Lower lobe of right lung (tissue), 2 donors: Measurements from ENCODE around the gene DBT. TPM values are rescaled to one million over a fixed set of nuclear protein-coding genes. Genes with fewer than 3 reads are reported as not detected.
"Not testable (repeated sequence)": the region's sequence is repeated elsewhere in the genome, so short reads cannot be mapped to it uniquely, and the experiment has no call there.

ENCODE experiments used
- ATAC-seq, 2 donors: fragments of 200-7000 bp; cut with Tn5 transposase; one replicate each; pipeline ENCODE4 v1.9.1; 2020 to 2022; ENCODE audit warnings: mild to moderate bottlenecking in 2 of 2, moderate library complexity in 2 of 2
- DNase-seq: peaks from one replicate; pipeline ENCODE4 v3.0.0-alpha.2; 2020
- H3K27ac ChIP-seq: fragments of 200-600 bp; one replicate; pipeline ENCODE4 v1.8.0; 2022
- H3K27me3 ChIP-seq: fragments of 200-600 bp; one replicate; pipeline ENCODE4 v1.8.0; 2022; ENCODE audit warnings: low read depth
- H3K36me3 ChIP-seq: fragments of 200-600 bp; one replicate; pipeline ENCODE4 v1.8.0; 2022; ENCODE audit warnings: mild to moderate bottlenecking
- H3K4me1 ChIP-seq: fragments of 200-600 bp; one replicate; pipeline ENCODE4 v1.8.0; 2022
- H3K4me3 ChIP-seq: fragments of 200-600 bp; one replicate; pipeline ENCODE4 v1.8.0; 2022; ENCODE audit warnings: mild to moderate bottlenecking
- H3K9me3 ChIP-seq: fragments of 200-600 bp; one replicate; pipeline ENCODE4 v1.8.0; 2022
- intact Hi-C: fragments of 100-400 bp; cut with DNase I; formaldehyde crosslinking; loops from one replicate; pipeline ENCODE4 v1.11.0; 2022
- total RNA-seq: library from RNA; stranded (reverse); fragmentation: NEBNext Ultra II Directional; extraction: Animal tissue kit (Norgen Biotek cat#: 25700); gene quantifications from one replicate; pipeline ENCODE4 v1.2.1, GENCODE V29; 2021
- TF ChIP-seq, protein P1 (sequence below): fragments of 200-600 bp; IDR thresholded peaks from one replicate; pipeline ENCODE4 v1.8.0; 2022; ENCODE audit warnings: antibody characterized with exemption, mild to moderate bottlenecking
- donor health status: DM: no; HTN: yes; CAD: no; lungs with severe emphysema.

Gene DBT
- total RNA-seq, 1 donor from 2014 or later, result 17.4 TPM

DNA sequence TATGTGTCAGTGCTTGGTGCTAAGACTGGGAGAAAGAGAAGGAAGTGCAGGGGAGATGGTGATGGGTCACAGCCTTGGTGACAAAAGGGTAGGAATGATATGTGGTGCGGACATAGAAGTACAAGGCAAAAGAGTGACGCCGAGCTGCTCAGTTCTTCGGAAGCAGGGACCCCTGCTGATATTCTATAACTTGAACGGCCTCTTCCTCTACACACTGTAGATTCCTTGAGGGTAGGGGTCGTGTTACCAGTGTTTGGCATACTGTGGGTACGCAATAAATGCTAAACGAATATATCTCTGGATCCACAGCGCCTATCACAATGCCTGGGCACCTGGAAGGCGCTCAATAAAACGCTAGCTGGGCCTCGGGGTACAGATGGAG, 488 bp downstream of the DBT start:
- TF ChIP-seq, protein P1, sequence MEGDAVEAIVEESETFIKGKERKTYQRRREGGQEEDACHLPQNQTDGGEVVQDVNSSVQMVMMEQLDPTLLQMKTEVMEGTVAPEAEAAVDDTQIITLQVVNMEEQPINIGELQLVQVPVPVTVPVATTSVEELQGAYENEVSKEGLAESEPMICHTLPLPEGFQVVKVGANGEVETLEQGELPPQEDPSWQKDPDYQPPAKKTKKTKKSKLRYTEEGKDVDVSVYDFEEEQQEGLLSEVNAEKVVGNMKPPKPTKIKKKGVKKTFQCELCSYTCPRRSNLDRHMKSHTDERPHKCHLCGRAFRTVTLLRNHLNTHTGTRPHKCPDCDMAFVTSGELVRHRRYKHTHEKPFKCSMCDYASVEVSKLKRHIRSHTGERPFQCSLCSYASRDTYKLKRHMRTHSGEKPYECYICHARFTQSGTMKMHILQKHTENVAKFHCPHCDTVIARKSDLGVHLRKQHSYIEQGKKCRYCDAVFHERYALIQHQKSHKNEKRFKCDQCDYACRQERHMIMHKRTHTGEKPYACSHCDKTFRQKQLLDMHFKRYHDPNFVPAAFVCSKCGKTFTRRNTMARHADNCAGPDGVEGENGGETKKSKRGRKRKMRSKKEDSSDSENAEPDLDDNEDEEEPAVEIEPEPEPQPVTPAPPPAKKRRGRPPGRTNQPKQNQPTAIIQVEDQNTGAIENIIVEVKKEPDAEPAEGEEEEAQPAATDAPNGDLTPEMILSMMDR, result no peak
- ATAC-seq, result peak; percentile 2 to 3

DNA sequence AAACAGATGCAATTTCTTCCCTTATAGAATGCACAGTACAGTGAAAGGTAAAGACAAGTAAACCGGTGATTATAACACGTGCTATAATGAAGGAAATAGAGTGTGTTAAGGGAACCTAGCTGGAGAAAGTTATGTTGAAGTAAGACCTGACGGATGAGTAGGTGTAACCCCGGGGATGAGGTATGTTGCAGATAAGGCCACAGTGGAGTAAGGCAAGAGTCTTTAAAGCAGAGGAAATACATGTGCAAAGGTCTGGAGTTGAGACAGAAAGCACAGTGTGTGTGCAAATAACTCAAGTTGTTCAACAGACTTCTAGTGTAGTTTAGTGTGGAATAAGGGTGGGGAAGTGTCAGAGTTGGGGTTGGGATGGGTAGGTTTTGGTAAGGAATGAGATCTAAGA, 2.9 kb downstream of the DBT start:
- H3K36me3 ChIP-seq, result no peaks in the 10 kb centered on the region
- ATAC-seq (no peak), DNase-seq (no peak)
- no peak overlapping the region for H3K4me3 ChIP-seq
- TF ChIP-seq, protein P1, result no peak
- H3K27me3 ChIP-seq, result no peaks in the 10 kb centered on the region
- H3K27ac ChIP-seq, result no peak overlapping the region
- intact Hi-C loops, result no loop called here
- H3K4me1 ChIP-seq, result peaks cover 21% of the 10 kb centered on the region
- H3K9me3 ChIP-seq, result no peaks in the 10 kb centered on the region

More for the DNA sequence above, 488 bp downstream of the DBT start:
- Histone ChIP-seq H3K27ac (peak overlapping the region; percentile 92), H3K9me3 (no peaks in the 10 kb centered on the region), H3K4me1 (peaks cover 21% of the 10 kb centered on the region), H3K27me3 (no peaks in the 10 kb centered on the region), H3K36me3 (no peaks in the 10 kb centered on the region), H3K4me3 (peak overlapping the region; percentile 79)
- intact Hi-C loops, result no loop called here
- no peak for DNase-seq

DNA sequence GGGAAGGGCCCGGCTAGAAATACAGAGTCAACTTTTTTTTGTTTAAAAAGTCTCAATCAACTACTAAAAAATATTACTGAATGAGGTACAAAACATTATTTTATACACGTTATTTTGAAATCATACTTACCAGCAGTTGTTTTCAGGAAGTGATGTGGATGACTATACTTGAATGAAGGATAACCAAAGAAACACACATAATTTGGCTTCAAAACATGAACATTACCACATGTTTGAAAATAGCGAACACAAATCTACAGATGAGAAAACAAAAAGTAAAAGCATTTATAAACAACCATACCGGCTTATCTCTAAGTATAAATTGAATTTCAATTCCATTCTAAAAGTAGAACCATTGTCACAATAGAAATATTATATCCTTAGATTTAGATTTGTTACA, 9.0 kb downstream of the DBT start:
- intact Hi-C loops, result no loop called here
- Histone ChIP-seq H3K27me3 (no peaks in the 10 kb centered on the region), H3K9me3 (no peaks in the 10 kb centered on the region), H3K27ac (peak overlapping the region; percentile 32), H3K36me3 (peaks cover 24% of the 10 kb centered on the region), H3K4me1 (peaks cover 6% of the 10 kb centered on the region), H3K4me3 (no peak overlapping the region)
- no peak for ATAC-seq
- DNase-seq, result no peak
- TF ChIP-seq, protein P1, result no peak

DNA sequence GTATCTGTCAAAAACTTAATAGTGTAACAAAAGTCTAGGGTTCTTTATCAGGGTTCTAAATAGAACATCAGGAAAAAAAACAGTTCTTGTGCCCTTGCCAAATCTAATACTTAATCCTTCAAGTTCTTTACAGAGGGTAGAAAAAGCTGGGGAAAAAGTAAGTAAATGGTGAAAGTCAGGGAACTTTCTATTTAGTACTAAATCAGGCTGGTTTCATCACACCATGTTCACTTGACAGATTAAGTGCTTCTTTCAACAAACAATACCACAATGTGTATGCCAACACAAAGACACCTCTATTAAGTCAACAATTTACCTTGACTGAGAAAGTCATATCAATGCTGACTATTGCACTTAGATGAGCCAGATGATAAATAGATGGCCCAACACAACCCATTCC, 9.7 kb downstream of the DBT start:
- intact Hi-C loops, result no loop called here
- Histone ChIP-seq H3K27me3 (no peaks in the 10 kb centered on the region), H3K4me3 (no peak overlapping the region), H3K4me1 (peaks cover 6% of the 10 kb centered on the region), H3K27ac (peak overlapping the region; percentile 32), H3K9me3 (no peaks in the 10 kb centered on the region), H3K36me3 (peaks cover 27% of the 10 kb centered on the region)
- DNase-seq, result no peak
- TF ChIP-seq, protein P1, result no peak
- peak in 1 of 2 donors; percentile 50 for ATAC-seq

DNA sequence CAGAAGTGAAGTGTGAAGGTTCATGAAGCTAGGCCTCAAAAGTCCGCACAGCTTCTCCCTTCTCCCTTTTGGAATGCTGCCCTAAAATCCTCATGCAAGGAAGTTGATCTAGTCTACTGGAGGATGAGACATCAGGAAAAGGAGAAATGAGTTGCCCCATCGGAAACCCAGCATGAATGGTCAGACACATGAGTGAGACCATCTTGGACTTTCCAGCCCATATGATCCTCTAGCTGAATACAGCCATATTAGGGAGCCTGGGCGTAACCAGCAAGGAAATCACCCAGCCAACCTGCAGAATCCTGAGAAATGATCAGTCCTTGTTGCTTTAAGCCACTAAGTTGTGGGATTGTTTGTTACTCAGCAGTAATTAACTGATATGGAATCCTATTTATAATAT, 12.5 kb downstream of the DBT start:
- Histone ChIP-seq H3K27me3 (no peaks in the 10 kb centered on the region), H3K27ac (no peak overlapping the region), H3K4me1 (peaks cover 6% of the 10 kb centered on the region), H3K9me3 (no peaks in the 10 kb centered on the region), H3K4me3 (no peak overlapping the region), H3K36me3 (peaks cover 54% of the 10 kb centered on the region)
- ATAC-seq (no peak), DNase-seq (no peak)
- intact Hi-C loops, result no loop called here
- TF ChIP-seq, protein P1, result no peak

DNA sequence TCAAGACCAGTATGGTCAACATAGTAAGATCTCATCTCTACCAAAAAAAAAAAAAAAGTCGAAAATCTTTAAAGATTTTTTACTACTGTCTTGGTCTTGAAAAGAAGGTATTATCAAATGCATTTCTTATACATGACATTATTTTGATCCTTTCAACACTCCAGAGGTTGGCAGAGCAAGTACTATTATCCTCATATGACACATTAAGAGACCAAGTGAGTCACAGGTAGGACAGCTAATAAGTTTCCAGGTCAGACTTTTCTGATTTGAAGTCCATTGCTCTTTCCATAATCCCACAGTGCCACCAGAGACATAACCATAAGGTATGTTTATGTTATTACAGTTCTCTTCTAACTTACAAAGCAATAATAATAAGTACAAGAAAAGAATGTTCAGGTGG, 15.2 kb downstream of the DBT start:
- ATAC-seq (no peak), DNase-seq (no peak)
- Histone ChIP-seq H3K4me3 (no peak overlapping the region), H3K36me3 (peaks cover 78% of the 10 kb centered on the region), H3K27ac (no peak overlapping the region), H3K27me3 (no peaks in the 10 kb centered on the region), H3K4me1 (peaks cover 3% of the 10 kb centered on the region), H3K9me3 (no peaks in the 10 kb centered on the region)
- TF ChIP-seq, protein P1, result no peak
- intact Hi-C loops, result no loop called here

DNA sequence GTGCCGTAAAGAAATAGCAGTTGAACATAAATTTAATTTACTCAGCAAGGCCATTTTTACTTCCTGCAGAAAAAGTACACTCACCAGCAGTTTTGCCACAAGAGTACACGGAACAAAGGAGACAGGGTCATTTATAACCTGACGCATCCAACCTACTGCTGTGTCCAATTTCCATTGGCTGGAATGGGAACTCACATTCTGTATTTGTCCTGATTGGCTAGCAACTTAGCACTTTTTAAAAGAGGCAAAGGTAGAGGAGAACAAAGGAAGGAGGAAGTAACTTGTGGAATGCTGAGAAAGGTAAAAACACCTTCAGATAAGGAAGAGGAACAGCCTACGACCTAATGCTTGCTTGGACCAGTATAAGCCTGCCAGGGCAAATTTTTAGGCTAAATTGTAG, 16.1 kb downstream of the DBT start:
- H3K4me1 ChIP-seq, ATAC-seq, H3K9me3 ChIP-seq, DNase-seq, H3K27me3 ChIP-seq, intact Hi-C loops, H3K27ac ChIP-seq, H3K4me3 ChIP-seq: not testable (repeated sequence)
- peaks cover 78% of the 10 kb centered on the region for H3K36me3 ChIP-seq
